HepG2 (cell line): Measurements from ENCODE around the gene ADCY7. TPM values are rescaled to one million over a fixed set of nuclear protein-coding genes. Genes with fewer than 3 reads are reported as not detected.

ENCODE experiments used
- FOSL2 ChIP-seq: sonication (generic); formaldehyde crosslinking; IDR thresholded peaks from 2 replicates; pipeline ENCODE4 v1.4.0; 2020; ENCODE audit warnings: missing genetic modification reagents
- GABPB1 ChIP-seq: IDR thresholded peaks from 2 replicates; pipeline ENCODE4 v1.6.1; 2016; ENCODE audit warnings: mild to moderate bottlenecking, missing genetic modification reagents, moderate library complexity, missing compliant biosample characterization
- KDM3A ChIP-seq: IDR thresholded peaks from 2 replicates; pipeline ENCODE4 v1.6.1; 2018; ENCODE audit warnings: low read depth, missing compliant biosample characterization
- MED1 ChIP-seq: sonication (generic); formaldehyde crosslinking; IDR thresholded peaks from 2 replicates; pipeline ENCODE4 v1.4.0; 2020; ENCODE audit warnings: missing genetic modification reagents
- NFYC ChIP-seq: IDR thresholded peaks from 2 replicates; pipeline ENCODE4 v1.6.1; 2016; ENCODE audit warnings: missing genetic modification reagents, missing compliant biosample characterization
- PITX1 ChIP-seq: sonication (generic); formaldehyde crosslinking; IDR thresholded peaks from 2 replicates; pipeline ENCODE4 v1.5.1; 2020; ENCODE audit warnings: mild to moderate bottlenecking, missing genetic modification reagents
- PLRG1 ChIP-seq: fragments of 450-650 bp; conservative IDR thresholded peaks from 2 replicates; pipeline ENCODE4 v1.6.1; 2016
- SP5 ChIP-seq: IDR thresholded peaks from 2 replicates; pipeline ENCODE4 v1.6.1; 2016; ENCODE audit warnings: low read depth, borderline replicate concordance
- STAT5B ChIP-seq: sonication (generic); formaldehyde crosslinking; IDR thresholded peaks from 2 replicates; pipeline ENCODE4 v1.4.0; 2020; ENCODE audit warnings: missing genetic modification reagents
- ZNF10 ChIP-seq: sonication (generic); formaldehyde crosslinking; IDR thresholded peaks from 2 replicates; pipeline ENCODE4 v1.4.0; 2020; ENCODE audit warnings: mild to moderate bottlenecking, low read depth, missing genetic modification reagents, borderline replicate concordance
- ZNF256 ChIP-seq: sonication (generic); formaldehyde crosslinking; conservative IDR thresholded peaks from 2 replicates; pipeline ENCODE4 v1.4.0; 2020; ENCODE audit warnings: missing genetic modification reagents
- ZNF652 ChIP-seq: IDR thresholded peaks from 2 replicates; pipeline ENCODE4 v1.6.1; 2016; ENCODE audit warnings: low read depth, borderline replicate concordance
- polyA plus RNA-seq, 8 experiments: library from polyadenylated mRNA; depleted of rRNA in 3 of 8; stranded (reverse) in 7 of 8; unstranded in 1 of 8; fragments of >200 nt; fragmentation: Illumina TruSeq in 4 of 8; extraction: Trizol in 4 of 8; gene quantifications; 2 replicates each; pipeline versions ENCODE4 v1.2.1 to v1.2.3, GENCODE V29; 2011 to 2016; ENCODE audit warnings: low read depth in 4 of 8, missing spikeins in 1 of 8, mixed read lengths in 1 of 8; ENCODE audit not compliant: insufficient read depth in 1 of 8
- total RNA-seq, 5 experiments: library from RNA; depleted of rRNA; stranded (reverse); fragments of >200 nt; fragmentation: Illumina TruSeq; extraction: Trizol; gene quantifications; 2 replicates each; pipeline ENCODE4 v1.2.3, GENCODE V29; 2016; ENCODE audit warnings: low read depth in 1 of 5
- TF ChIP-seq, protein P1 (sequence below): sonication (generic); formaldehyde crosslinking; IDR thresholded peaks from 2 replicates; pipeline ENCODE4 v1.4.0; 2020; ENCODE audit warnings: mild to moderate bottlenecking, missing genetic modification reagents
- TF ChIP-seq, protein P2 (sequence below): sonication (generic); formaldehyde crosslinking; IDR thresholded peaks from 2 replicates; pipeline ENCODE4 v1.4.0; 2020; ENCODE audit warnings: missing genetic modification reagents
- TF ChIP-seq, protein P3 (sequence below): sonication (generic); formaldehyde crosslinking; IDR thresholded peaks from 2 replicates; pipeline ENCODE4 v1.4.0; 2020; ENCODE audit warnings: missing genetic modification reagents
- TF ChIP-seq, protein P4 (sequence below): fragments of 450-650 bp; IDR thresholded peaks from 2 replicates; pipeline ENCODE4 v1.6.1; 2017; ENCODE audit warnings: mild to moderate bottlenecking
- TF ChIP-seq, protein P5 (sequence below): fragments of 450-650 bp; IDR thresholded peaks from 2 replicates; pipeline ENCODE4 v1.6.1; 2016

ADCY7 gene
- total and polyA plus RNA-seq, 2 of the 13 experiments (the other 11 are each of a cell fraction or from before 2014, with no cell fraction given), result 2.2 to 4.3 TPM

DNA sequence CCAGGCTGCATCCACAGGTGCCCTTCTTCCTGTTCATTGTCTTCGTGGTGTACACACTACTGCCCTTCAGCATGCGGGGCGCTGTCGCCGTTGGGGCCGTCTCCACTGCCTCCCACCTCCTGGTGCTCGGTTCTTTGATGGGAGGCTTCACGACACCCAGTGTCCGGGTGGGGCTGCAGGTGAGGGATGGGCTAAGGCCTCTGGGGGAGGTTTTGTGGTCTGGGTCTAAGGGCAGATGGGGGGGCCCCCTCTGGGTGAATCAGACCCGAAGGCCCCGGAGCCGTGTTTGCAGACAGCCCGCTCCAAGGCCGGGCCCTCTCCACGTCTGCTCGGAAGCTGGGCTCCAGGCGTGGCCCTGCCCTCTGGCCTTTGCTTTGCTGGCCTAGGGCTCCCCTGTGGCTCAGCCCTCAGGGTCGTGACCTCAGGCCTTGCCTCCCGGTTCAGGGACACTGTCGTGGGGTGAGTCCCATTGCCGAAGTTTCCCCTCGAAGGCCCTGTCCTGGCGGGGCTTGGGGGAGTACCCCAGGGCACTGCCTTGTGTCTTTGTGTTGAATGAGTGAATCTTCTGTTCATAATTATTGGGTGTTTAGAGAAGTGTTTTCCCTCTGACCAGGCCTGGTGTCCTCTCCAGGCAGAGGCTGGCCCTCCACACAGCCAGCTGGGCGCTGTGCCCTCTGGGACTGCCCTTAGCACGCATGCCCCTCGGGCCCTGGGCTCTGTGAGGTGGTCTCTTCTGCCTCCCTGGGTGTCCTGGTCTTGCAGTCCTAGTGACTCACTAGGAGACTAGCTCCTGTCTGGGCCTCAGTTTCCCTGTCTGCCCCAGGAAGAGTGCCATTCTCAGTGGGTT lies 25.6 kb downstream of the ADCY7 start (continued):
- TF ChIP-seq, protein P1, sequence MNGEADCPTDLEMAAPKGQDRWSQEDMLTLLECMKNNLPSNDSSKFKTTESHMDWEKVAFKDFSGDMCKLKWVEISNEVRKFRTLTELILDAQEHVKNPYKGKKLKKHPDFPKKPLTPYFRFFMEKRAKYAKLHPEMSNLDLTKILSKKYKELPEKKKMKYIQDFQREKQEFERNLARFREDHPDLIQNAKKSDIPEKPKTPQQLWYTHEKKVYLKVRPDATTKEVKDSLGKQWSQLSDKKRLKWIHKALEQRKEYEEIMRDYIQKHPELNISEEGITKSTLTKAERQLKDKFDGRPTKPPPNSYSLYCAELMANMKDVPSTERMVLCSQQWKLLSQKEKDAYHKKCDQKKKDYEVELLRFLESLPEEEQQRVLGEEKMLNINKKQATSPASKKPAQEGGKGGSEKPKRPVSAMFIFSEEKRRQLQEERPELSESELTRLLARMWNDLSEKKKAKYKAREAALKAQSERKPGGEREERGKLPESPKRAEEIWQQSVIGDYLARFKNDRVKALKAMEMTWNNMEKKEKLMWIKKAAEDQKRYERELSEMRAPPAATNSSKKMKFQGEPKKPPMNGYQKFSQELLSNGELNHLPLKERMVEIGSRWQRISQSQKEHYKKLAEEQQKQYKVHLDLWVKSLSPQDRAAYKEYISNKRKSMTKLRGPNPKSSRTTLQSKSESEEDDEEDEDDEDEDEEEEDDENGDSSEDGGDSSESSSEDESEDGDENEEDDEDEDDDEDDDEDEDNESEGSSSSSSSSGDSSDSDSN (CRISPR knock-in tag), result peak; percentile 95
- TF ChIP-seq SP5 (peak; percentile 66; the same call in 1 of the 2 replicates), STAT5B (CRISPR knock-in tag) (0 out of 2 replicates have a peak, but pooled peaks have one; percentile 43), ZNF652 (CRISPR knock-in tag) (no peak), PITX1 (peak; percentile 88), MED1 (CRISPR knock-in tag) (peak; percentile 74), FOSL2 (CRISPR knock-in tag) (peak; percentile 84), NFYC (no peak), GABPB1 (CRISPR knock-in tag) (peak; percentile 68), ZNF10 (CRISPR knock-in tag) (no peak), PLRG1 (no peak), ZNF256 (CRISPR knock-in tag) (no peak), KDM3A (CRISPR knock-in tag) (peak; percentile 88; the same call in 1 of the 2 replicates)
- TF ChIP-seq, protein P2, sequence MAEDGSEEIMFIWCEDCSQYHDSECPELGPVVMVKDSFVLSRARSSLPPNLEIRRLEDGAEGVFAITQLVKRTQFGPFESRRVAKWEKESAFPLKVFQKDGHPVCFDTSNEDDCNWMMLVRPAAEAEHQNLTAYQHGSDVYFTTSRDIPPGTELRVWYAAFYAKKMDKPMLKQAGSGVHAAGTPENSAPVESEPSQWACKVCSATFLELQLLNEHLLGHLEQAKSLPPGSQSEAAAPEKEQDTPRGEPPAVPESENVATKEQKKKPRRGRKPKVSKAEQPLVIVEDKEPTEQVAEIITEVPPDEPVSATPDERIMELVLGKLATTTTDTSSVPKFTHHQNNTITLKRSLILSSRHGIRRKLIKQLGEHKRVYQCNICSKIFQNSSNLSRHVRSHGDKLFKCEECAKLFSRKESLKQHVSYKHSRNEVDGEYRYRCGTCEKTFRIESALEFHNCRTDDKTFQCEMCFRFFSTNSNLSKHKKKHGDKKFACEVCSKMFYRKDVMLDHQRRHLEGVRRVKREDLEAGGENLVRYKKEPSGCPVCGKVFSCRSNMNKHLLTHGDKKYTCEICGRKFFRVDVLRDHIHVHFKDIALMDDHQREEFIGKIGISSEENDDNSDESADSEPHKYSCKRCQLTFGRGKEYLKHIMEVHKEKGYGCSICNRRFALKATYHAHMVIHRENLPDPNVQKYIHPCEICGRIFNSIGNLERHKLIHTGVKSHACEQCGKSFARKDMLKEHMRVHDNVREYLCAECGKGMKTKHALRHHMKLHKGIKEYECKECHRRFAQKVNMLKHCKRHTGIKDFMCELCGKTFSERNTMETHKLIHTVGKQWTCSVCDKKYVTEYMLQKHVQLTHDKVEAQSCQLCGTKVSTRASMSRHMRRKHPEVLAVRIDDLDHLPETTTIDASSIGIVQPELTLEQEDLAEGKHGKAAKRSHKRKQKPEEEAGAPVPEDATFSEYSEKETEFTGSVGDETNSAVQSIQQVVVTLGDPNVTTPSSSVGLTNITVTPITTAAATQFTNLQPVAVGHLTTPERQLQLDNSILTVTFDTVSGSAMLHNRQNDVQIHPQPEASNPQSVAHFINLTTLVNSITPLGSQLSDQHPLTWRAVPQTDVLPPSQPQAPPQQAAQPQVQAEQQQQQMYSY (CRISPR knock-in tag), result peak; percentile 84
- TF ChIP-seq, protein P3, sequence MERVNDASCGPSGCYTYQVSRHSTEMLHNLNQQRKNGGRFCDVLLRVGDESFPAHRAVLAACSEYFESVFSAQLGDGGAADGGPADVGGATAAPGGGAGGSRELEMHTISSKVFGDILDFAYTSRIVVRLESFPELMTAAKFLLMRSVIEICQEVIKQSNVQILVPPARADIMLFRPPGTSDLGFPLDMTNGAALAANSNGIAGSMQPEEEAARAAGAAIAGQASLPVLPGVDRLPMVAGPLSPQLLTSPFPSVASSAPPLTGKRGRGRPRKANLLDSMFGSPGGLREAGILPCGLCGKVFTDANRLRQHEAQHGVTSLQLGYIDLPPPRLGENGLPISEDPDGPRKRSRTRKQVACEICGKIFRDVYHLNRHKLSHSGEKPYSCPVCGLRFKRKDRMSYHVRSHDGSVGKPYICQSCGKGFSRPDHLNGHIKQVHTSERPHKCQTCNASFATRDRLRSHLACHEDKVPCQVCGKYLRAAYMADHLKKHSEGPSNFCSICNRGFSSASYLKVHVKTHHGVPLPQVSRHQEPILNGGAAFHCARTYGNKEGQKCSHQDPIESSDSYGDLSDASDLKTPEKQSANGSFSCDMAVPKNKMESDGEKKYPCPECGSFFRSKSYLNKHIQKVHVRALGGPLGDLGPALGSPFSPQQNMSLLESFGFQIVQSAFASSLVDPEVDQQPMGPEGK, result peak; percentile 95
- TF ChIP-seq, protein P4, sequence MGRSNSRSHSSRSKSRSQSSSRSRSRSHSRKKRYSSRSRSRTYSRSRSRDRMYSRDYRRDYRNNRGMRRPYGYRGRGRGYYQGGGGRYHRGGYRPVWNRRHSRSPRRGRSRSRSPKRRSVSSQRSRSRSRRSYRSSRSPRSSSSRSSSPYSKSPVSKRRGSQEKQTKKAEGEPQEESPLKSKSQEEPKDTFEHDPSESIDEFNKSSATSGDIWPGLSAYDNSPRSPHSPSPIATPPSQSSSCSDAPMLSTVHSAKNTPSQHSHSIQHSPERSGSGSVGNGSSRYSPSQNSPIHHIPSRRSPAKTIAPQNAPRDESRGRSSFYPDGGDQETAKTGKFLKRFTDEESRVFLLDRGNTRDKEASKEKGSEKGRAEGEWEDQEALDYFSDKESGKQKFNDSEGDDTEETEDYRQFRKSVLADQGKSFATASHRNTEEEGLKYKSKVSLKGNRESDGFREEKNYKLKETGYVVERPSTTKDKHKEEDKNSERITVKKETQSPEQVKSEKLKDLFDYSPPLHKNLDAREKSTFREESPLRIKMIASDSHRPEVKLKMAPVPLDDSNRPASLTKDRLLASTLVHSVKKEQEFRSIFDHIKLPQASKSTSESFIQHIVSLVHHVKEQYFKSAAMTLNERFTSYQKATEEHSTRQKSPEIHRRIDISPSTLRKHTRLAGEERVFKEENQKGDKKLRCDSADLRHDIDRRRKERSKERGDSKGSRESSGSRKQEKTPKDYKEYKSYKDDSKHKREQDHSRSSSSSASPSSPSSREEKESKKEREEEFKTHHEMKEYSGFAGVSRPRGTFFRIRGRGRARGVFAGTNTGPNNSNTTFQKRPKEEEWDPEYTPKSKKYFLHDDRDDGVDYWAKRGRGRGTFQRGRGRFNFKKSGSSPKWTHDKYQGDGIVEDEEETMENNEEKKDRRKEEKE, result no peak
- TF ChIP-seq, protein P5, sequence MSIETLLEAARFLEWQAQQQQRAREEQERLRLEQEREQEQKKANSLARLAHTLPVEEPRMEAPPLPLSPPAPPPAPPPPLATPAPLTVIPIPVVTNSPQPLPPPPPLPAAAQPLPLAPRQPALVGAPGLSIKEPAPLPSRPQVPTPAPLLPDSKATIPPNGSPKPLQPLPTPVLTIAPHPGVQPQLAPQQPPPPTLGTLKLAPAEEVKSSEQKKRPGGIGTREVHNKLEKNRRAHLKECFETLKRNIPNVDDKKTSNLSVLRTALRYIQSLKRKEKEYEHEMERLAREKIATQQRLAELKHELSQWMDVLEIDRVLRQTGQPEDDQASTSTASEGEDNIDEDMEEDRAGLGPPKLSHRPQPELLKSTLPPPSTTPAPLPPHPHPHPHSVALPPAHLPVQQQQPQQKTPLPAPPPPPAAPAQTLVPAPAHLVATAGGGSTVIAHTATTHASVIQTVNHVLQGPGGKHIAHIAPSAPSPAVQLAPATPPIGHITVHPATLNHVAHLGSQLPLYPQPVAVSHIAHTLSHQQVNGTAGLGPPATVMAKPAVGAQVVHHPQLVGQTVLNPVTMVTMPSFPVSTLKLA, result no peak
